Measurements from ENCODE around the gene FBXL3.
"Not testable (repeated sequence)": the region's sequence is repeated elsewhere in the genome, so short reads cannot be mapped to it uniquely, and the experiment has no call there.

FBXL3 gene

GRCh38 chr13:77026255-77026860 lies 601 bp downstream of the FBXL3 start:
- peak; percentile 76 to 86 for DNase-seq

GRCh38 chr13:77022341-77022740 lies 4.6 kb downstream of the FBXL3 start:
- DNase-seq: peak; percentile 54 to 60

- no peak for DNase-seq
Measured at GRCh38 chr13:77019756-77020155, 7.2 kb downstream of the FBXL3 start.

- DNase-seq: no peak
Measured at GRCh38 chr13:77016888-77017623, 9.9 kb downstream of the FBXL3 start.

GRCh38 chr13:77016251-77016812 lies 10.6 kb downstream of the FBXL3 start:
- no peak for DNase-seq

- DNase-seq: no peak
Measured at GRCh38 chr13:77014906-77015685, 11.9 kb downstream of the FBXL3 start.

GRCh38 chr13:77013853-77014542 lies 13.0 kb downstream of the FBXL3 start:
- no peak for DNase-seq

- DNase-seq: not testable (repeated sequence)
Measured at GRCh38 chr13:77009719-77010118, 17.2 kb downstream of the FBXL3 start.

- no peak for DNase-seq
Measured at GRCh38 chr13:77009011-77009410, 17.9 kb downstream of the FBXL3 start.

- not testable (repeated sequence) for DNase-seq
Measured at GRCh38 chr13:77008337-77008736, 18.6 kb downstream of the FBXL3 start.

GRCh38 chr13:77002590-77003190 lies 24.3 kb downstream of the FBXL3 start:
- DNase-seq: peak; percentile 60 to 68

GRCh38 chr13:77001963-77002587 lies 24.9 kb downstream of the FBXL3 start:
- no peak for DNase-seq

GRCh38 chr13:77001540-77001939 lies 25.4 kb downstream of the FBXL3 start:
- no peak for DNase-seq

- DNase-seq: no peak
Measured at GRCh38 chr13:77000475-77000874, 26.5 kb downstream of the FBXL3 start.

GRCh38 chr13:76994281-76994680 lies 32.7 kb downstream of the FBXL3 start:
- DNase-seq: no peak

- no peak for DNase-seq
Measured at GRCh38 chr13:76993473-76993872, 33.5 kb downstream of the FBXL3 start.

- no peak for DNase-seq
Measured at GRCh38 chr13:76993021-76993420, 33.9 kb downstream of the FBXL3 start.

- DNase-seq: peak in 1 of 2 experiments; percentile 37
Measured at GRCh38 chr13:76992548-76993001, 34.4 kb downstream of the FBXL3 start.

GRCh38 chr13:76991796-76992547 lies 35.0 kb downstream of the FBXL3 start, which contains the start of gene CLN5:
Gene CLN5 (plus strand): TSS chr13:76992081. CDS start chr13:76992099, 18 bp downstream.
- DNase-seq: peak; percentile 94 to 96

GRCh38 chr13:76991432-76991795 lies 35.5 kb downstream of the FBXL3 start:
- DNase-seq: no peak

- no peak for DNase-seq
Measured at GRCh38 chr13:76983676-76984075, 43.3 kb downstream of the FBXL3 start.
